Measurements from ENCODE around the gene PPP1R14C.

The PPP1R14C gene

DNA sequence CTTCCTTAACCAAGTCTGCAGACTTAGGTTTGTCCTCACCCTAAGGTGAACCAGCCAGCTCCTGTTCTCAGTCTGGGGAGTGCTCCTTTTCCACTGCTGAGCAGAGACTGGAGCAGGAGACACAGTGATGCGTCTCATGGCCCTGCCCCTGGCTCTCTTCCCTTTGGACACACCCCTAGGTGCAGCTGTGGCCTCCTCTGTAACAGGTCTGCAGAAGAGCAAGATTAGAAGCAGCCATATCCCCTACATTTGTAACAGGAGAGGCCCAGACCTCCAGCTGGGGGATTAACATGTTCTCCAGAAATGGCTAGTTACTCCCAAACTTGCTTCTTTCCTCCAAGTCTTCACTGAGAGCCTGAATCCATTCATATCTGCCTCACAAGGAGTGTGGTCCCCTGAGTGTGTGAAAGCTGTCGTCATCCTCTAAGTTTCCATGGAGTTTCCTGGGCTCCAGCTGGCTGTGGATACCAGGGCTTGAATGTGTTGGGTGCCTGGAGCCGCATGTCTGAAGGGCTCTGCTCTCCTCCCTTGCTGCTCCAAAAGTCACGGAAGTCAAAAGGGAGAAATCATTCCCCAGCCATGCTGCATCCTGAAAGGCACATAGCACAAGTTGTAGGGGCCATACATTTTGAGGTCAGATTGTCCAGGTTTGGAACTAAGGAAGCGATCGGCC, 57.7 kb downstream of the PPP1R14C start:
- ATAC-seq (replicated peaks) (no peak), DNase-seq (no peak)
- H3K27me3 Mint-ChIP-seq: peaks cover 0 to 5% of the 10 kb centered on the region in 2 donors
- no peak overlapping the region for H3K4me3 Mint-ChIP-seq
- no peaks in the 10 kb centered on the region for H3K36me3 Mint-ChIP-seq
- no peak overlapping the region for H3K27ac Mint-ChIP-seq
- peaks cover 11 to 25% of the 10 kb centered on the region in 2 donors for H3K4me1 Mint-ChIP-seq
- no peaks in the 10 kb centered on the region for H3K9me3 Mint-ChIP-seq

DNA sequence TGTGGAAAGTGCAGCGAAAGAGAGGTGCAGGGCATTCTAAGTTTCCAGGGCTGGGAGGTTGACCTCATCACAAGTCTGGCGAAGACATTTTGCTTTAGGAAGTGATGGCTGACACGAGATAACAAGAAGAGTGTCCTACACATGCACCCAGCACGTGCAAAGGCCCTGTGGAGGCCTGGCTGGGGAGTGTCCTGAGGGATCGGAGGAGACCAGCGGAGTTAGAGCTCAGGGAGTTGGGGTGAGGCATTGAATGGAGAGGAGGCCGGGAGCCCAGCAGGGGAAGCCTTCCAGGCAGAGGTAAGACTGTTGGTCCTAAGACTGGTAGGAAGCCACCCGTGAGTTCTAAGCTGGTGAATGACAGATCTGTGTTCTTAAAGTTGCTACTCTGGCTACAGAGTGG, 58.4 kb downstream of the PPP1R14C start:
- Mint-ChIP-seq H3K4me1 (peaks cover 7 to 20% of the 10 kb centered on the region in 2 donors), H3K9me3 (no peaks in the 10 kb centered on the region), H3K27ac (no peak overlapping the region), H3K36me3 (no peaks in the 10 kb centered on the region), H3K27me3 (peaks cover 0 to 5% of the 10 kb centered on the region in 2 donors), H3K4me3 (no peak overlapping the region)
- ATAC-seq (replicated peaks): no peak
- DNase-seq: no peak

DNA sequence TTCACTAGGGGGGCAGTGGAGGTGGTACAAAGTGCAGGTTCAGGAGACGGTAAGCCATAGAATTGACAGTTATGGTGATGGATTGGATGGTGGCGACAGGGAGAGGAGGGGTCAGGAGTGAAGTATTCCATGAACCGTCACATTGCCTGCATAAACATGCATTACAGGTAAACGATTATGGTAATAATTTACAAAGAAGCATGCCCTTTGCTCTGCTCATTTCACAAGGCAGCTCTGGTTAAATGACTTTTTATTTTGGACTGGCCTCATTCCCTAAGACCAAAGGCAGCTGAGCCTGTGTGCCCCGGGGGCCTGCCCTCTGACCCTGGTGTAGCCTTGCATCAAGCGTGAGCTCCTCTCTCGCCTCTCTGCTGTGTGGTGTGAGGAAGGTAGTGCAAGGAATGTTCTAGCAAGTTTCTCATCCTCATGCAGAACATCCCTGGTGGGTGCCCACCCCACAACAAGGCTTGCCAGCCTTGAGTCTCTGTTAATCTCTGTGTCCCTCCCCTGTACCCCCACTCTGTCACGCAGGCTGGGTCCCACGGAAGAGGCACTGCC, 59.0 kb downstream of the PPP1R14C start:
- no peaks in the 10 kb centered on the region for H3K36me3 Mint-ChIP-seq
- no peak for ATAC-seq (replicated peaks)
- no peak for DNase-seq
- no peak overlapping the region for H3K4me3 Mint-ChIP-seq
- no peaks in the 10 kb centered on the region for H3K9me3 Mint-ChIP-seq
- no peak overlapping the region for H3K27ac Mint-ChIP-seq
- peaks cover 0 to 5% of the 10 kb centered on the region in 2 donors for H3K27me3 Mint-ChIP-seq
- peaks cover 5 to 14% of the 10 kb centered on the region in 2 donors for H3K4me1 Mint-ChIP-seq

GRCh38 chr6:150202404-150202803, 59.6 kb downstream of the PPP1R14C start:
- Mint-ChIP-seq H3K4me1 (peaks cover 5 to 11% of the 10 kb centered on the region in 2 donors), H3K36me3 (no peaks in the 10 kb centered on the region), H3K9me3 (no peaks in the 10 kb centered on the region), H3K27ac (no peak overlapping the region), H3K27me3 (peaks cover 0 to under 1% of the 10 kb centered on the region in 2 donors), H3K4me3 (no peak overlapping the region)
- ATAC-seq (replicated peaks) (no peak), DNase-seq (no peak)

GRCh38 chr6:150202934-150203333, 60.1 kb downstream of the PPP1R14C start:
- Mint-ChIP-seq H3K9me3 (no peaks in the 10 kb centered on the region), H3K27ac (no peak overlapping the region), H3K36me3 (no peaks in the 10 kb centered on the region), H3K4me1 (peaks cover 5 to 11% of the 10 kb centered on the region in 2 donors), H3K27me3 (no peaks in the 10 kb centered on the region), H3K4me3 (no peak overlapping the region)
- DNase-seq (no peak), ATAC-seq (replicated peaks) (no peak)

GRCh38 chr6:150203378-150203777, 60.5 kb downstream of the PPP1R14C start:
- no peak overlapping the region for H3K4me3 Mint-ChIP-seq
- H3K4me1 Mint-ChIP-seq: peaks cover 5 to 11% of the 10 kb centered on the region in 2 donors

GRCh38 chr6:150203871-150204545, 61.2 kb downstream of the PPP1R14C start:
- ATAC-seq (replicated peaks) (no peak), DNase-seq (no peak)
- Mint-ChIP-seq H3K4me1 (peaks cover 5 to 11% of the 10 kb centered on the region in 2 donors), H3K9me3 (no peaks in the 10 kb centered on the region), H3K27me3 (no peaks in the 10 kb centered on the region), H3K4me3 (no peak overlapping the region), H3K36me3 (no peaks in the 10 kb centered on the region), H3K27ac (no peak overlapping the region)

More at GRCh38 chr6:150203378-150203777, 60.5 kb downstream of the PPP1R14C start:
- no peaks in the 10 kb centered on the region for H3K9me3 Mint-ChIP-seq
- H3K27ac Mint-ChIP-seq: no peak overlapping the region
- H3K36me3 Mint-ChIP-seq: no peaks in the 10 kb centered on the region
- H3K27me3 Mint-ChIP-seq: no peaks in the 10 kb centered on the region
- DNase-seq (no peak), ATAC-seq (replicated peaks) (no peak)

- H3K36me3 Mint-ChIP-seq: no peaks in the 10 kb centered on the region
- H3K9me3 Mint-ChIP-seq: no peaks in the 10 kb centered on the region
- no peak overlapping the region for H3K27ac Mint-ChIP-seq
- DNase-seq (no peak), ATAC-seq (replicated peaks) (peak; percentile 69 to 79)
- peaks cover 5 to 11% of the 10 kb centered on the region in 2 donors for H3K4me1 Mint-ChIP-seq
- peak overlapping the region in 1 of 2 donors; percentile 18 for H3K4me3 Mint-ChIP-seq
- H3K27me3 Mint-ChIP-seq: no peaks in the 10 kb centered on the region
Measured at GRCh38 chr6:150204705-150205472, 62.0 kb downstream of the PPP1R14C start.

DNA sequence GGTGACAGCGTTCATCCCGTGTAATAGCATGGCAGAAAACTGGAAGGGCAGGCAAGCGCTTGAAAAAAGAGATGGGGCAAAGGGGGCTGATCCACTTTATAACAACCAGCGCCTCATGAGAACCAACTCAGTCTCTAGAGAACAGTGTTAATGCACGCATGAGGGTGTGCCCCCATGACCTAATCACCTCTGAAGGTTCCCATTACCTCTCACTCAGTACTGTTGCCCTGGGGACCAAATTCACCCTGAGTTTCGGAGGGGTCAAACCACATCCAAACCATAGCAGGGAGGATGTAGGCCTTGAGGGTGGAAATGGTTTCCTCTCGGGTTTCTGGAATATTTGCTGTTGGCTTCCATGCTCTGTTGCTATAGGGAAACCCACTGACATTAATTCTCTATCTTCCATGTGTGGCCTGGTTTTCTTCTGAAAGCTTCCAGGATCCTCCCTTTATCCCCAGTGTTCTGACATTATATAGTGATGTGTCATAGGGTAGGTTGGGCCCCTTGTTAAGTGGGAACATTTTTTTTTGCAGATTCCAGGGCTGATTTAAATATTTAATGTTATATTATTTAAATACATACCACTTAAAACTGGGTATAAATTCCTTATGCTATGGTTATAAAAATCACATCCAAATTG, 65.2 kb downstream of the PPP1R14C start:
- DNase-seq (no peak), ATAC-seq (replicated peaks) (no peak)
- Mint-ChIP-seq H3K4me1 (peaks cover 10 to 21% of the 10 kb centered on the region in 2 donors), H3K36me3 (peaks cover 0 to 3% of the 10 kb centered on the region in 2 donors), H3K4me3 (no peak overlapping the region), H3K27me3 (peaks cover 0 to 5% of the 10 kb centered on the region in 2 donors), H3K27ac (no peak overlapping the region), H3K9me3 (peaks cover 0 to 4% of the 10 kb centered on the region in 2 donors)

DNA sequence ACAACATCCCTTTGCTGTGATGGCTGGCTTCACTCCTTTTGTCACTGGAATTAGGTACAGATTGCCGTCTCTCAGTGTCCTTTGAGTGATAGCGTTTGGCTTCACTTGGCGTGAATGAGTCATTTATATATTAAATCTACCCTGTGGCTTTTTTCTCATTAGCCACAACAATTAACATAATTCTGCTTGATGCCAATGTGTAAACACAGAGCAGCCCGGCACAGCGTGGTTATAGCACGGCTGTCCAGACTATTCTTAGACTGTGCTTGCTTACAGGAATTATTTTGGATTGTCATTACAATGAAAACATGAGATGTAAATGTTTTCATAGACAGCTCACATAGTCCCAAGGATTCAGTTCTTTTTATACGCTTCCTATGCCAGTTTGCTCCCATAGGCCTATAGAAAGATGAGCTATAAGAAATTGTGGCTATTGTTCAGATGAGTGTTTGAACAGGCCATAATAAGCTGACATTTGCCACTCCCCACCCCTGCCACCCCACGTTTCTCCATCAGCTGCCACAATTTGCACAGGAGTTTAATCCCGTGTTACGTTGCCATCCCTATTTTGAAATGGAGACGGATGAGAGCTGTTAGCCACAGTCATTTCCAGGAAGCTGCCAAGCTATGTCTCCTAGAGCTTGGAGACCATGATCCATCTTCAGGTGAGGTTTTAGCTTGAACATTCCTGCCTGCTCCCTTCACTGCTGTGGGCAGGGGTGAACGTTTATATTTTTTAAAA, 65.9 kb downstream of the PPP1R14C start:
- Mint-ChIP-seq H3K36me3 (peaks cover 0 to 3% of the 10 kb centered on the region in 2 donors), H3K4me1 (peaks cover 13 to 26% of the 10 kb centered on the region in 2 donors), H3K27ac (no peak overlapping the region), H3K9me3 (peaks cover 0 to 4% of the 10 kb centered on the region in 2 donors), H3K4me3 (no peak overlapping the region), H3K27me3 (peaks cover 0 to 5% of the 10 kb centered on the region in 2 donors)
- DNase-seq (no peak), ATAC-seq (replicated peaks) (no peak)

DNA sequence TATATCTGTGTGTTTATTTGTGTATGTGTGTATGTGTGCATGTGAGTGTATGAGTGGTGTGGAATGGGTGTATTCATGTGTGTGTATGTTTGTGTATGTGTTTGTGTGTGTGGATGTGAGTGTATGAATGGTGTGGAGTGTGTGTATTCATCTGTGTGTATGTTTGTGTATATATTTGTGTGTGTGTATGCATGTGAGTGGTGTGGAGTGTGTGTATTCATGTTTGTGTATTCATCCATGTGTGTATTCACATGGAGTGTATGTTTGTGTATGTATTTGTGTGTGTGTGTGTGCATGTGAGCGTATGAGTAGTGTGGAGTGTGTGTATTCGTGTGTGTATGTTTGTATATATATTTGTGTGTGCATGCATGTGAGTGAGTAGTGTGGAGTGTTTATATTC, 66.6 kb downstream of the PPP1R14C start:
- ATAC-seq (replicated peaks): no peak

DNA sequence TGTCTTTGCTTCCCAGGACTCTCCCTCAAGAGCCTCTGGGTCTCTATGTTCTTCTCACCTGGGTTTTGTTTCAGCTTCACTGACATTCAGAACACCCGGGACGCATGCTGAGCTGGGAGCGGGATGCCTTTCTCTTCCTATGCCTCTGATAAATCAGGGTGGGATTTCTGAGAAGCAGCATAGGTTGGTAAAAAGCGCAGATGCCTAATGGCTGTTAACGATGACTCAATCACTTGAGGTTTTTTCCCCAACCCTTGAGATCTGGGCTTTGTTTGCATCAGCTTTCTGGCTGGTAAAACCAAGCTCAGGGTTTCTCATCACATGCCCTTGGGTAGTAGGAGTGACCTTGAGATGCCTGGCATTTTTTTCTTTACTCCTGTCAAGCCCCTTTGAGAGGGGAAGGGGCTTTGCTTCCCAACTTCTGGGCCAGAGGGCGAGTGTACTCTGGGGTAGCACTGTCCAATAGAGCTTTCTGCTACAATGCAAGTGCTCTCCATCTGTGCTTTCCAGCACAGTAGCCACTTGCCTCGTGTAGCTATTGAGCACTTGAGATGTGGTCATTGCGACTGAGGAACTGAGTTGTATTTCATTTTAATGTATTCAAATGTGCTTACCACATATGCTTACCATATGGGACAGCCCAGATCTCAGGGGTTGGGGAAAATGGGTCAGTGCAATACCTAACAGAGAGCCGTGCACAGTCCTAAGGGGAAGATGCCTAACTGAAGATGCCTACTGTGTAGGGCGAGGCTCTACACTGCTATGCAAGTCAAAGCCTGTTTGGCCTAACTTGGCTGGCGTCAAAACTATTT, 69.1 kb downstream of the PPP1R14C start:
- Mint-ChIP-seq H3K27me3 (peaks cover 0 to 11% of the 10 kb centered on the region in 2 donors), H3K9me3 (peaks cover 0 to 4% of the 10 kb centered on the region in 2 donors), H3K4me3 (no peak overlapping the region), H3K27ac (no peak overlapping the region), H3K4me1 (peaks cover 7 to 15% of the 10 kb centered on the region in 2 donors), H3K36me3 (peaks cover 0 to 3% of the 10 kb centered on the region in 2 donors)
- no peak for DNase-seq
- ATAC-seq (replicated peaks): peak in 1 of 2 donors; percentile 20

More for the DNA sequence above, 66.6 kb downstream of the PPP1R14C start:
- DNase-seq: no peak
- Mint-ChIP-seq H3K36me3 (peaks cover 0 to 3% of the 10 kb centered on the region in 2 donors), H3K27ac (no peak overlapping the region), H3K4me3 (no peak overlapping the region), H3K27me3 (peaks cover 0 to 7% of the 10 kb centered on the region in 2 donors), H3K9me3 (peaks cover 0 to 4% of the 10 kb centered on the region in 2 donors), H3K4me1 (peaks cover 13 to 25% of the 10 kb centered on the region in 2 donors)
